ENCODE results near the gene LRCH1.
A peak's percentile ranks its signal among the peaks of the same experiment; 100 is the strongest.

LRCH1 gene

DNA sequence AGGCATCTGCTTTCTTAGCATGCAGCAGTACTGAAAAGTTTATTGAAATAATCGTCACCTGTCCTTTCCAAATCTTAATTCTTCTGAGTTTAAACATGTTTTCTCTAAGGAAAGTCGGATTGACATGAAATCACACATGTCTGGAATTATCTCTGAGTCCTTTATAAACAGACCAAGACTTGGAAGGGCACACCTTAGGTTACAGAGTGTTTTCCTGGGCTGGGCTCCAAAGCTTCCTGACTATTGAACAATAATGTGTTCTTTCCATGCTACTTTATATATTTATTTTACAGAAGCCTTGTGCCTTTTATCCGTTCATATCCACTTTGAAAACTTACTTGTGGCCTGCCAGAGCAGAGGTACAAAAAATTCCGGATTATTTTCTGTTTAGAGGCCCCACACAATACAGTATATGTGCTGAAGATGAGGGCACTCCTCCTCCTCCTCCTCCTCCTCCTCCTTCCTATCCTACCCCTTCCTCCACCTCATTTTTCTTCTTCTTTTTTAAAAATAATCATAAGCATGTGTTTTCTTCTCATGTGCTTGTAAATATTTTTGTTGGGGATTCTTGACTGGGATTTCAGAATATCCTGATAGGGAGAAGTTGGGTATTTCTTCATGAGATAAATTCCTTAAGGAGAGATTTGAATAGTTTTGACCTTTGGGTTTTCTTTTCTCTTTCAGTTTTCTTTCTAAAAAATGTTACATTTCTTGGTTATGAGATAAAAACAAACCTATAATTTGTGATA is 52.3 kb downstream of the LRCH1 start:
- DNase-seq: no peak
- intact Hi-C loops (cut with DNase I): no loop called here

DNA sequence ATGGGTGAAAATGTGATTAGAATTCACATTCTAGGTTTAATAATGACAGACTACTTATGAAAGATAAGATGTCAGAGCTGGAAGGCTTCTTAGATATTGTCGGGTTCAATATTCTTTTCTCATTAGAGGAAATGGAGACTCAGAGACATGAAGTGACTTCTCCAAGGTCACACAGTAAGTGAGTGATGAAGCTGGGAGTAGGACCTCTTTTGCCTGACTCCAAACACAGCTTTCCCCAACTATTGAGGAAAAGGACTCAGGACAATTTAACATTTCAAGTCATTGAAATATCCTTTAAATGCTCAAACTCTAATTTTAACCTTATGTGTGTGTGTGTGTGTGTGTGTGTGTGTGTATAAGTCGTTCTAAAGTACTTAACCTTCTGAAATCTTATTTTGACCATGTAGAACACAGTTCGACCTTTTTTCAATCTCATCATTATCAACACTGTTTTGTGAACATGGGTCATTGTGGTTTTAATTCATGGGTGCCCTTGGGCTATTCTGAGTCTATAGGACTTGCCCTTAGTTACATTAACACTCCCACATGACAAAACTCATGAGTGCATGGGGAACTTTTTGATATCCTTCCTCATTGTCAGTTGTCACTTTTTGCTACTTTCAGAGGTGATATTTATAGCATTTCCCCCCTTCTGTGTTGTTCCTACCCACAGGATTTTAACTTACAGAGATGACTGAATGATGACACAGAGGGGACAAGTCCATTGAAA is 53.0 kb downstream of the LRCH1 start:
- intact Hi-C loops (cut with DNase I): no loop called here
- no peak for DNase-seq

DNA sequence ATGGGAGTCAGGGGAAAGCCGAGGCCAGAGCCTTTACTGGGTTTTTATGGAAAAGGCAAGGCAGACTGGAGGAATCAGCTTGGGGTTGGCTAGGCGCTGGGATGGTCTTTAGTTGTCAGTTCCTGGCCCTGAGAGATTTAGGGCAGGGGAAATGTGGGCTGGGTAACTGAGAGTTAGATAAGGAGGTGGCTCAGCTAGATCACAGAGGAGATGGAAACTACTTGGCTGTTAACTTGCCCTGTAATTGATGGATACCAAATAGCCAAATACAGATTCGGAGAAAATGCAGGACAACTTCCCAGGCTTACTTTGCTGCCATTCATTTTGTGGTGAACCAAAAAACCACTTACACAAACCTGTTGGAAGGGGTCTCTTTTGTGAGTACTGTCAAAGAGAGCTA is 54.0 kb downstream of the LRCH1 start:
- no peak for DNase-seq
- intact Hi-C loops (cut with DNase I): no loop called here

DNA sequence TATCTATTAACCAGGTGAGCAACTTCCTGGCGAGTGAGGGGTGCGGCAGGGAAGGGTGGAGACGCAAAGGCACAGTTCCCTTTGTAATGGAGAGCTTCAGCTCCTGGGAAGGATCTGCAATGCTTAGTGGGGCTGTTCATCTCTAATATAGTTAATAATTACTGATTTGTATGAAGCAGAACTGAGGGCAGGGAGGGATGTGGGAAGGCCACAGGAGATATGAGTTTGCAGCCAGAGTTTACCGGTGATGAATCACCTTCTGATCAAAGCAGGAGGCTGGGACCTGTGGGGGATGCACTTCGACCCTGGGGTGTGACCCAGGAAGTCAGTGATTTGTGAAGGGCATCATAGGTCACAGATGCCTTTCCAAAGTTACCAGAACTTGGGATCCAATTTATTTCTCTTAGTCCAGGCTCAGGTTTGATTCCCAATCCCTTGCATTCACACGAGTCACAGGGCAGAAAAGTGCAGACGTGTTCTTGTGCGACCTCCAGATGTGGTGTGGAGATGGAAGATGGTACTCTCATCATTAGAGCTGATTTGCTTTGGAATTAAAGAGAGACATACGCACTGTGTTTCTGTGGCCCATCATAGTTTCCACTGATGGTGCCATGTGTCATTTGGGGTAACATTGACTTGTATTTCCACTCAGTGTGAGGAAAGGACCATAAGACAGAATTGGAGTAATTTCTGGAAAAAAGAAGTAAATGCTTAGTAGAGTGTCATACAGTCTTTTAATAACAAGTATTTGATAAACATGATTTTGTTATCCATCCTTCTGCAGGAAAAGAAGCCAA is 55.0 kb downstream of the LRCH1 start:
- no peak for DNase-seq
- intact Hi-C loops (cut with DNase I): no loop called here

DNA sequence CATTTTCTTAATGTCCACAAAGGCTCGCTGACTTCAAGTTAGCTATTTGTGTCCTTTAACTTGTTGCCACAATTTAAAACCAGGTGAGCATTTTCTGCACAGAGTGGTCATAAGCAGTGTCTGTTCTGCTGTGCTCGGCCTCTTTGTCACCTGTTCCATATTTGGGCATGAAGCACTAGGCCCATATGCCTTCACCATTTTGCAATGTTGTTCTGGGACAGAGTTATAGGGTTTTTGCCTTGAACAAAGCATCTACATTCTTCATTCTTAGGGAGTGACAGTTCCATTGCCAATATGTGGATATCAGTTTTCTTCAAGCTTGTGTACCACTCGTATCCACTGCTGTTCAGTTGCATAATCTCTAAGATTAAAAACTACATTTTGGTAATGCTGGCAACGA is 56.1 kb downstream of the LRCH1 start:
- no peak for DNase-seq
- intact Hi-C loops (cut with DNase I): no loop called here

DNA sequence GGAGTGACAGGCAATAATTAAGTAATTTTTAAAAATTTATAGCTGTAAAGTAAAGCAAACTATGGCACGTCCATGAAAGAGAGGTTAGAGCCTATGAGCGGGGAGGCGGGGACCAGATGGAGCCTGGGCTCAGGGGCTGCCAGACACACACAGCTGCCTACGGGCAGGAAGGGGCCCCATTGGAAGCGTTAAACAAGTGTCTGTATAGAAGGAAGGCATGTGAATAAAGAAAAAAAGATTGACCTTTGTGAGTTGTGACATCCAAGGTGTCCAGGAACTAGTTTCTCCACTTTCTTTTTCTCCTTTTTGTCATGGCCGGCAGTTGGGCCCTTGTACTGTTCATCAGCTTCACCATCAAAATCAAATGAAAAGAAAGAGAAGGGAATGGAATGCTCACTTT is 56.8 kb downstream of the LRCH1 start:
- intact Hi-C loops (cut with DNase I): no loop called here
- no peak for DNase-seq

DNA sequence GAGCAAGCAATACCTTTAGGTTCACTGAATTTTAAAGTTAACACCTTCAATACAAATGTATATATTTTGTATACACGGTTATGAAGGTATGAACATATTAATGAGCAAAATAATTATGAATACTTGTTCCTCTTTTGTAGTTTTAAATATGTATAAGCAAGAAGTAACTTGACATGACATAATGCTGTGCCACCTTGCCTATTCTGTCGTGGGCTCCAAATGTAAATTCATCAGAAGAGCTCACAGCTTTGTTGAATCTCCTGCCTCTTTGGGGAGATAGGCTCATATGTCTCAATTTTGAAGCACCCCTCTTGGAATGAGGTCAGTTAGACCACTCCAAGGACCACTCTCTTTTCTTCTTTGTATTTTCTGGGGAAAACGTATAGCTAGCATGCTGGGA is 59.3 kb downstream of the LRCH1 start:
- intact Hi-C loops (cut with DNase I): no loop called here
- no peak for DNase-seq

DNA sequence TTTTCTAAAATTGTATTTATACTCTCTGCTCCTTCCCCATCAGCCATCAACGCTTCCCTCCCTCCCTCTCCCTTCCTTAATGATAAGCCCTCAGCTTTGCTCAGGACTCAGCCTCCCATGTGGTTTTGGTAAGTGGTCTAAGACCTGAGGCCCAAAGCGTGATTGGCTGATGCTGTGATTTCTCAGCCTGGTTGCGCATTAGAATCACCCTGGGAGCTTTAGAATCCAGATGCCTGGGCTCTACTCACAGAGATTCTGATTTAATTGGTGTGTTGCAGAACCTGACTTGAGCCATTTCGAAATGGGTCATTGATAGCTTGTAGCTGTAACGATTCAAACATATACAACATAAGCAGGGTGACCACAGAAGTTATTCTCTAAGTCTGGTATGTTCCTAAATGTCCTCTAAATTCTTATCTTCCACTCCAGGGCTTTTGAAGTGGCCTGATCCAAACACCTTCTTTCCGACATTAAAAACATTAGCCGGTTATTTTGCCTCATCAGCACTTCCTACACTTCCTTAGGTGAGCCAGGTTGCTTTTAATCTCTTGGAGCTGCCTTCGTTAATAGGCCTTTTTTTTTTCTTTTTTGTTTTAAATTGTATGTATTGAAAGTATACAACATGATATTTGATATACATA is 60.6 kb downstream of the LRCH1 start:
- intact Hi-C loops (cut with DNase I): no loop called here
- DNase-seq: no peak

DNA sequence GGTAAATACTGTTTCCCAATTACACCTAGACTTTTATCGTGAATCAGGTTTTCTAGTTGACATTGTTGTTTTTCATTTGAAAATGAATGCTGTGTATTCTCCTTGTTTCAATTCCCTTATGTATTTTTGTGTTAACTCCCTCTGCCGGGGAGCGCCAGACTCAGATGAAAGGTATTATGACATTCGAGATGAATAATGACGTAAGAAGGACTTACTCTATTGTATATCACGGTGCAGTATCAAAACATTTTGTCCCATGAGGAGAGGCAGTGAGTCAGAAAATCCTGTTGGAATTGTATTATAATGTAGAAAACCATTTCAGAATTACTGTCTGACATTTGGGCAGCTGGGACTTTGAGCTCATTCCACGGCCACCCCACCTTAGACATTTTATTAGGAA is 61.6 kb downstream of the LRCH1 start:
- intact Hi-C loops (cut with DNase I): no loop called here

DNA sequence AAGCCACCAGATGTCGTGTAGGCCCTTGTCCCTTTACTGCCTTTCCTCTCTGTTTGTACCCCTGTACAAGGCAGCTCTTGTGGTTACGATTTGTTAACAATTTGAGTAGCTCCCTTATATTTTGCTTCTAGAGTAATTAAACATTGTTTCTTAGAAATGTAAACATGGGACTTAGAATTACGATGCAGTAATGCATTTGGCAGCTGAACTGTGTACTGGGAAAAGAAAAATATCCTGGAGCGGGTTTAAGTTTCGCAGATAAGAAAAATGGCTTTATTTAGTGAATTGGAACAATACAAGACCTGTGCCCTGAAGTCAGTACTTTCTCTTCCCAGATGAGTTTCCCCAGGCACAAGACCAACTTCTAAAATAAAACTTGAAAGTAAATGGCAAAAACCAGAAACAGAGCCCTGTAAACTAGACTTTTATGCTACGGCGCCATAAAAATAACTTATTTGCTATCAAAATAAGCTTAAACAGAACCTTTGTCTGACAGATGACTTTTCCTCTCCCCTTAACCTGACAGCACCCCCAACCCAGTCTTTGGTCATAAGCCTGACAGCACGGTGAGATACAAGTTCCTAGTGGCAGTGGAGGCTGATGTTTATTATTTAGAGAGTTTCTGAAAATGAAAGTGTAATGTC is 63.0 kb downstream of the LRCH1 start:
- no peak for DNase-seq

More for the DNA sequence above, 61.6 kb downstream of the LRCH1 start:
- DNase-seq: no peak

DNA sequence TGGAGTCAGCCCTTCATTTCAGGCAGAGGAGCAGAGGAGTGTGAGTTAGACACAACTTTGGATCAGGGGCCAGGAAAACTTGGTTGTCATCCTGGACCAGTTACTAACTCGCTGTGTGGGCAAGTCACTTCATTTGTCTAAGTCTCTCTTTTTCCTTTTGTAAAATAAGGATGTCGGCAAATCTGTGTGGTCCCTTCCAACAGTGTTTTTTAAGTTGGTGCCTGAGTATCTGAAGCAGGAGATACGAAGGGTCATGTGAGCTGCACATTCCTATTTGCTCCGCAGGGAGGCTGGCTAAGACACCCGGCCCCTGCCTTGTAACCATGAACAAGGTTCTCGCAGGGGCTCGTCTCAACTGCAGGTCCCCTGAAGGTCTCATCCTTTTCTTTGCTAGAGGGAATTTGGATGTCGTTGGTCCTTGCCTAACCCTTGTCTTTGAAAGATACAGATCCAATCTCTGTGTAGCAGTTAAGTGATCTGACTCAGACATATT is 64.3 kb downstream of the LRCH1 start:
- no peak for DNase-seq
- intact Hi-C loops (cut with DNase I): no loop called here

More for the DNA sequence above, 63.0 kb downstream of the LRCH1 start:
- intact Hi-C loops (cut with DNase I): no loop called here

DNA sequence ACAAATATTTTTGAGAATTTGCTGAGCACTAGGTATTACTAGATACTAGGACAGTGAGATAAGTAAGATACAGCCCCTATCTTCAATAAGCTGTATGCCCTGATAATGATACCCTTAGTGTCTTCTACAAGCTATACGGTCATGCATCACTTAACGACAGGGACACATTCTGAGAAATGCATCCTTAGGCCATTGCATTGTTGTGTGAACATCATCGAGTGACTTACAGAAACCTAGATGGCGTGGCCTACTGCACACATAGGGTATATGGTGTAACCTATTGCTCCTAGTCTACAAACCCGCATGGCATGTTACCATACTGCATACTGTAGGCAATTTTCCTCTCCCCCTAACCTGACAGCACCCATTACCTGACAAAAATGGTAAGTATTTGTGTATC is 64.9 kb downstream of the LRCH1 start:
- DNase-seq: no peak
- intact Hi-C loops (cut with DNase I): no loop called here

DNA sequence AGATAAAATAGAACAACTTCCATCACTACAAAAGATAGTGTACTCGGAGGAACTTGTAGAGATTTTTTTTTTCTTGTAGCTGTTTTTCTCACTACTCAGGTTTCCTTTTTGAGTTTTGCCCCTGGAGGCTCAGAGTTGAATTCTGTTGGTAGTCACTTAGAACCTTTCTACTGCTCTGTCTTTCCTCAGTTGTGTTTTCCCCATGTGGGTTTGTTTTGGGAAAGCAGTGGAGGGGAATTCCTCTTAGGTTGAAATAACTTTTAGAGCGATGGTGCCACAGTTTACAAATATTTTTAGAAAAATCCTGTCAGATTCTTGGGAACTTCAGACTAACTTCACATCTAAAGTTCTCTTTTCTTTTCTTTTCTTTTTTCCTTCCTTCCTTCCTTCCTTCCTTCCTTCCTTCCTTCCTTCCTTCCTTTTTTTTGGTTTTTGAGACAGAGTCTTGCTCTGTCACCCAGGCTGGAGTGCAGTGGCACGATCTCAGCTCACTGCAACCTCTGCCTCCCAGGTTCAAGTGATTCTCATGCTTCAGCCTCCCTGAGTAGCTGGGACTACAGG is 65.8 kb downstream of the LRCH1 start:
- intact Hi-C loops (cut with DNase I): no loop called here
- no peak for DNase-seq

DNA sequence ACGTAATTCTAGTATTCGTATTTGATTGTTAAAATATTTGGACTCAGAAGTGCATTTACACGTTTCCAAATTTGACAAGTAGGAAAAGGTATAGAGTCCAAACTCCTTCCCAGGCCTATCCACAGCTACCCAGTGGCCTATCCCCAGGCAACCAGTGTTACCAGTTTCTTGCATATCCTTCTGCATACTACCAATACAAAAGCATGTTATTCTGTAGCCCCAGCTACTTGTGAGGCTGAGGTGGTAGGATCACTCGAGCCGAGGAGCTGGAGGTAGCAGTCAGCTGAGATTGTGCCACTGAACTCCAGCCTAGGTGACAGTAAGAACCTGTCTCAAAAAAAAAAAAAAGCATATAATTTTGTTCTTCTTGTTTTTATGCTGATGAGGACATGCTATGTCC is 67.1 kb downstream of the LRCH1 start:
- intact Hi-C loops (cut with DNase I): loop anchor here (10.0 kb wide), 1 partner anchor 65 kb away; the partner anchor contains the start of gene LRCH1
- DNase-seq: no peak

DNA sequence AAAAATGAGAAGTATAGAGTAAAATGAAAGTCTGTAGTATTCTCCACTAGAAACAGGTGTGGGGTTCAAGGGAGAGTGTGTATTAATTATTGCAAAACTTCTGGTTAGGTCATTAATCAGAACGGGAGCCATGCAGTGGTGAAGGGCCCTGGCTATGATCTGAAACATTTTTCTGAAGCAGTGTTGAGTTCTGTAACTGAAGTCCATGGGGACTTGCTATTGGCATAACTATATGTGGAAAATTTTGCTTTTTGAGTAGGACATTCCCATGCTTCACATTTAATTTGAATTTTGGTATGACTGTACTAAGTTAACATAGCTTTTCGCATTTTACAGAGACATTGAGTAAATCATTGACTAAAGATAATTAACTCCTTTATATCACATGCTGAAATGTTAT is 67.5 kb downstream of the LRCH1 start:
- intact Hi-C loops (cut with DNase I): loop anchor here (10.0 kb wide), 1 partner anchor 66 kb away; the partner anchor contains the start of gene LRCH1
- no peak for DNase-seq

DNA sequence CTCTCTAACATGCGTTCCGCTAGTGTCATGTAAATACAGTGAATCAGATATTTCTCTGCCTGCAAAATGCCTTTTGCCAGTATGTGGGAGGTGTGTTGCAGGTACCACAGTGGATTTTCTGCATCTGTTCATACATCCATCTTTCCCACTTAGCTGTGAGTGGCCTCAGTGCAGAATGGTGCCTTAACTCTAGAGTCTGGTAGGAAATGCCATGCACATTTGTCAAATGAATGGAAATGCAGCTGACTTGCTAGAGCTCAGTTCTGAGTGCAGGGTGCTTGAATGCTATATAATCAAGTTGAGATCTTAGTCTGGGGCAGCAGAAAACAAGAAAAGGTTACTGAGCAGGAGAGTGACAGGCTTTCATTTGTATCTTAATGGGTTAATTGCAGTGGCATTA is 68.2 kb downstream of the LRCH1 start:
- intact Hi-C loops (cut with DNase I): loop anchor here (10.0 kb wide), 1 partner anchor 66 kb away; the partner anchor contains the start of gene LRCH1
- DNase-seq: no peak

DNA sequence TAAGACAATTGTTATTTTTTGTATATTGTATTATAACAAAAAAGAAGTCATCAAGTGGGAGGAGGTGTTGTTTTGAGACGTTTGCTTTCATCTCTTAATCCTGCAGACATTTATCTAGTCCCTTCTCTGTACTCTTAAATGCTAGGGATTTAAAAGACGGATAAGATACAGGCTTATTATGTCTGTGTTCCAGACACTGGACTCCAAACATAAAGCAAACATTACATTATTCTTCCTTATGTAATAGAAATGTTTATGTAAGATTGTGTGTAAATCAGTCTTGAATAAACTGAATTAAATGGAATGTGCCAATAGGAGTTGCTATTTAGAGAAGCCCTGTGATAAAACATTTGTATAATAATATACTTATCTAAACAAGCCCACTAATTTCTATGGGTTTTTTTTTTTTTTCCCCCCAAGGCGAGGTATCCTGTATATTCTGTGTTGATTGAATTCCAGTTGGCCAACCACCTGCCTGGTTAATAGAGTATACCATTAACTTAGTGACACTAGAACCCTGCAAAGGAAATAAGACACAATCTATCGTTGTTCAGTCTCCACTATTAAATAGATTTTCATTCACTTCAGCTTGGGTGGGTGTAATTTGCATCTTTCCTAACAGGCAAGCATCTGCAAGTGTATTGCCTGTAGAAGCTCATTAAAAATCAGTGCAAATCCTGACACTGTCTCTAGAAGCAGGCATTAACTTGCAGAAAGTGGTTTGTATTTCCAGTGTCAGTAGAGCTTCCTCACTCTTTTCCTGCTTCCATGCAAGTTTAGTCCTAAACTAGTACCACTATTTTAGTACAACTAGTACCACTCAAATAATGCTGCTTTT is 69.0 kb downstream of the LRCH1 start:
- intact Hi-C loops (cut with DNase I): loop anchor here (10.0 kb wide), 1 partner anchor 67 kb away; the partner anchor contains the start of gene LRCH1
- DNase-seq: no peak

DNA sequence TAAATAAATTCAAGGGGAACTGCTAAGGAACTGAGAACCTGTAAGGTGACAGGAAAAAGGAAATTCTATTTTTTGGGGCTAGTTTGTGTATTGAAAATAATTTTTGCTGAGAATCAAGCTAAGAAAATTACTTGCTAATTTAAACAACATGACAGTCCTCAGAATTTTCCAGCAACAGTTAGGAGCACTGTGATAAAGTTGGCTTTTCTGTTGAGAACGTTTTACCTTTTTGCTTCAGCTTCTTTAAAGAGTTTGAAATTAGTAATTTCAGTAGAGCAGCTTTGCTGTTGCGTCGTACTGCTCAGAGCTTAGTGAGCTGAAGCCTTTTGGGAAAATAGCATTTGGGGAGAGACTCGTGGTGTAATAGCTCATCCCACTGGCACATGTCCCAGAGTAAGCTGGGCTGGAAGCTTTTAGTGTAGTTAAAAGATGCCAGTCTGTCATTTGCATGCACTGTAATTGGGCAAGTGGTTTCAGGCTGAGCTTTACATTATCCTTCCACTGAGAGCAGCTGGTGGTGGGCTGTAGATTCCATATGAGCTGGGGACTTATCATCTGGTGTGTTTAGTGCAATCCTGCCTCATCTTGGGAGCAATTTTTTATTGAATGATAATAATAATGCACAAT is 69.8 kb downstream of the LRCH1 start:
- intact Hi-C loops (cut with DNase I): loop anchor here (10.0 kb wide), 1 partner anchor 68 kb away; the partner anchor contains the start of gene LRCH1
- peak in 7 of 10 donors; percentile 12 to 84 (median 44) for DNase-seq
